Thymus (tissue), 11 donors: ENCODE data around the gene NLRP10. TPM values are rescaled to one million over a fixed set of nuclear protein-coding genes. Genes with fewer than 3 reads are reported as not detected.

Experiments used
- DNase-seq, 9 donors: peaks; one replicate each; pipeline ENCODE4 v3.0.0-alpha.2; 2013; ENCODE audit warnings: low spot score in 9 of 9, low read depth in 6 of 9, missing footprints in 1 of 9
- H3K27ac ChIP-seq, 2 donors: one replicate each; pipeline ENCODE4 v1.5.1; 2013; ENCODE audit warnings: control low read depth in 1 of 2, low read depth in 1 of 2, low read length in 1 of 2, mild to moderate bottlenecking in 1 of 2, moderate library complexity in 1 of 2
- H3K27me3 ChIP-seq, 2 donors: one replicate each; pipeline ENCODE4 v1.5.1; 2013; ENCODE audit warnings: low read length in 1 of 2; ENCODE audit not compliant: control insufficient read depth in 2 of 2, insufficient read depth in 1 of 2
- H3K36me3 ChIP-seq, 2 donors: one replicate each; pipeline ENCODE4 v1.5.1; 2013; ENCODE audit warnings: low read length in 1 of 2, mild to moderate bottlenecking in 1 of 2, moderate library complexity in 1 of 2; ENCODE audit not compliant: control insufficient read depth in 2 of 2, insufficient read depth in 2 of 2
- H3K4me1 ChIP-seq, 2 donors: one replicate each; pipeline ENCODE4 v1.5.1; 2013; ENCODE audit warnings: low read length in 2 of 2; ENCODE audit not compliant: control insufficient read depth in 2 of 2, insufficient read depth in 2 of 2
- H3K4me3 ChIP-seq, 2 donors: one replicate each; pipeline ENCODE4 v1.5.1; 2013; ENCODE audit warnings: low read length in 2 of 2, control low read depth in 1 of 2, mild to moderate bottlenecking in 1 of 2
- H3K9me3 ChIP-seq, 2 donors: one replicate each; pipeline ENCODE4 v1.5.1; 2013; ENCODE audit warnings: low read length in 1 of 2, mild to moderate bottlenecking in 1 of 2; ENCODE audit not compliant: control insufficient read depth in 2 of 2, insufficient read depth in 1 of 2
- WGBS: extraction: QIAGEN DNeasy Blood & Tissue Kit; methylation state at CpG from one replicate; pipeline ENCODE4 v1.1.7; 2013; 5-methylcytosine and 5-hydroxymethylcytosine counted together
- polyA plus RNA-seq: library from polyadenylated mRNA; stranded (reverse); fragments of 200-250 nt; gene quantifications from one replicate; pipeline ENCODE4 v1.2.3, GENCODE V29; 2013
- total RNA-seq: library from RNA; stranded (reverse); fragments of 120-200 nt; gene quantifications from one replicate; pipeline ENCODE4 v1.2.4, GENCODE V29; 2013
- donor health status: healthy.

Gene NLRP10
- total and polyA plus RNA-seq, 2 donors, result 0.21 TPM; not detected in 1

DNA sequence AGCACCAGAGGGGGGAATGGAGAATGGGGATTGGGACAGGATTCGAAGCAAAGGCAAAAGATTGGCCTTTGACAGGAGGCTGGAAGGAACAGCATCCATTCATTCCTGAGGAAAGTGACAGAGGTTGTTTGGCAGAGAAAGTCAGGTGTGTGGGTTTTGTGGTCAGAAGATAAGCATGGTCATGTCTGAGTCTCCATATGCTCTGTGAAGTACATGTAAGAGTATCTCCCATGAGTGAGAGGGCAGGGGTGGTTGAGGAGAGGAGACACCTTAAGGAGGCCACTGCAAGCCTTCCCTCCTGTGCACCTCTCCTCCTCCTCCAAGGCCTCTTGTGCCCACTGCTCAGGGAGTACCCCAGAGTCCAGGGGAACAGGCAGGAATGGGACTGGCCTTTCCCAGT, 1.9 kb upstream of the NLRP10 start:
- Histone ChIP-seq H3K27ac (no peak overlapping the region), H3K9me3 (no peaks in the 10 kb centered on the region), H3K4me3 (no peak overlapping the region), H3K36me3 (no peaks in the 10 kb centered on the region), H3K4me1 (no peaks in the 10 kb centered on the region), H3K27me3 (no peaks in the 10 kb centered on the region)
- no peak for DNase-seq
- WGBS, result 81% methylated on average over 1 of the region's 1 CpG

DNA sequence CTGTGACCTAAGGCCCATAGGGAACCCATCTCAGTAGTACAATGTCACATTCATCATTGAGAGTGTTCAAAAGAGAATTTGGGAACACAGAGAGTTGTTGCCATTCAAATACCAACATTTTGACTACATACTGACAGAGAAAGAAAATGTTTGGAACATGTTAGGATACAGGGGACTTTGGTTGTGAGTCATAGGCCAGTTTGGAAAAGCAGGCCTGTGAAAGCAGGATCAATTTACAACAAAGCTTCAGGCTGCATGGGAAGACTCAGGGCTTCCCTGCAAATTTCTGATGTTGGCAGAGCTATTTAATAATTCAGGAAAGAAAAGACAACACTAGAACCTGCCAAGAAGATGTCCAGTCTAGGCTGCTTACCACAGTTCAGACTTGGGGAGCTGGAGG, 374 bp downstream of the NLRP10 start:
- Histone ChIP-seq H3K9me3 (no peaks in the 10 kb centered on the region), H3K27me3 (no peaks in the 10 kb centered on the region), H3K4me1 (no peaks in the 10 kb centered on the region), H3K27ac (no peak overlapping the region), H3K4me3 (no peak overlapping the region), H3K36me3 (no peaks in the 10 kb centered on the region)
- DNase-seq, result no peak

DNA sequence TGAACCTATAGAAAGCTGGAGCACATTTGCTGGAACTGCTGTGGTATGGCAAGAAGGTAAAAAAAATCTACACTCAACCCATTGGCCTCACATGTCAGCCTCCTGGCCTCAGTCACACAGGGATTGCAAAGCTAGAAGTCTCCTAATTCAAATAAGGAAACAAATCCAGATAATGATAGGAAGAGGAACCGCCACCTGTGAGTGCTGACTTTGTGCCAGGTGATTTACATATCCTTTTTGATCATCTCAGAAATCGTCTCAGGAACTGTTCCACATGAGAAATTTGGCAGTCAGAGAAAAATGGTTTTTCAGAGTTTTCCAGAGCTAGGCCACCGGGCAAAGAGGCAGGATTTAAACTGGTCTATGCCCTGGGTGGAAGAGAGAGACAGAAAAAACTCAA, 986 bp downstream of the NLRP10 start:
- Histone ChIP-seq H3K4me3 (no peak overlapping the region), H3K27ac (no peak overlapping the region), H3K4me1 (no peaks in the 10 kb centered on the region), H3K9me3 (no peaks in the 10 kb centered on the region), H3K27me3 (no peaks in the 10 kb centered on the region), H3K36me3 (no peaks in the 10 kb centered on the region)
- WGBS, result 70% methylated on average over 3 of the region's 3 CpGs
- DNase-seq, result no peak

DNA sequence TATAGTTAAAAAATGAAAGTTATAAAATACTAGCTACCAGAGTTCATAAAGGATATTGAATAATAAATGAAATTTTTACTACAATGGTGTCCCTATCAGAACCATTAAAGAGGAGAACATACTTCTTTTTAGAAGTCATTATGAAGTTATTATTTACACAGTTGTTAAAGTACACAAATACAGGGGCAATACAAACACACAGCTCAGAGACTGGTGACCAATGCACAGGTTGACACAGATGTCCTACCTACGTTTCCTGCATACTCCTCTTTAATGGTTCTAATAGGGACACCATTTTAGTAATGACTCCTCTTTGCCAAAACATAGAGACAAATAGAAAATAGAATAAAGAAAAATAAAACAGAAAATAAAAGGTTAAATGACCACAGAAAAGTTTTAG, 10.1 kb downstream of the NLRP10 start:
- no peaks in the 10 kb centered on the region for H3K27me3 ChIP-seq
- no peaks in the 10 kb centered on the region for H3K36me3 ChIP-seq
- WGBS, result 89% methylated on average over 1 of the region's 1 CpG

DNA sequence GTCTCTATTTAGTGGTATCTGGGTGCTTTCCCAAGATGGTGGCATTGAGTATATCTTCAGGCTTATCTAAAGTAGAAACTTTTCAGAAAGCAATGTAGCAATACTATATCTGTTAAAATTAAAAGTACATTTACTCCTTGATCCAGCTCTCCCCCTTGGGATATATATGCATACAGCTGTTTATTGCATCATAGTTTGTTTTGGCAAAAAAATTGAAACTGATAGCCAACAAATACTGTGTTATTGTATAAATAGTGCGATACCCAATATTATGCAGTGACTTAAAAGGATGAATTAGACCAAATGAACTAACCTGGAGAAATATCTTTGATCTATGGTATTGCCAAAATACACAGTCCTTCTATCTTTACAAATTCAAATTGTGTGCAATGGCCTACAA, 15.3 kb downstream of the NLRP10 start:
- DNase-seq, result no peak
- H3K4me1 ChIP-seq, result no peaks in the 10 kb centered on the region
- no peaks in the 10 kb centered on the region for H3K36me3 ChIP-seq
- H3K4me3 ChIP-seq, result no peak overlapping the region
- WGBS, result 95% methylated on average over 1 of the region's 1 CpG
- no peaks in the 10 kb centered on the region for H3K27me3 ChIP-seq
- H3K27ac ChIP-seq, result no peak overlapping the region
- H3K9me3 ChIP-seq, result peaks cover 0 to 4% of the 10 kb centered on the region in 2 donors

More for the DNA sequence above, 10.1 kb downstream of the NLRP10 start:
- no peak overlapping the region for H3K4me3 ChIP-seq
- H3K4me1 ChIP-seq, result no peaks in the 10 kb centered on the region
- H3K27ac ChIP-seq, result no peak overlapping the region
- DNase-seq, result no peak
- no peaks in the 10 kb centered on the region for H3K9me3 ChIP-seq

DNA sequence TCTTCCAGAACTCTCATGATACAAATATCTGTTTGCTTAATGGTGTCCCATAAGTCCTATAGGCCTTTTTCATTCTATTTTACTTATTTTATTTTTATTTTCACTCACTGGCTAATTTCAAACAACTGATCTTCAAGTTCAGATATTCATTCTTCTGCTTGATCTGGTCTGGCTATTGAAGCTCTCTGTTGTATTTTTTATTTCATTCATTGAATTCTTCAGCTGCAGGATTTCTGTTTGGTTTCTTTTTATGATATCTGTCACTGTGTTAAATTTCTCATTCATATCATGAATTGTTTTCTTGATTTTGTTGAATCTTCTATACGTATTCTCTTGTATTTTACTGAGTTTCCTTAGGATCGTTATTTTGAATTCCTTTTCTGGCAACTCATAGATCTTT, 21.1 kb downstream of the NLRP10 start:
- no peak overlapping the region for H3K4me3 ChIP-seq

DNA sequence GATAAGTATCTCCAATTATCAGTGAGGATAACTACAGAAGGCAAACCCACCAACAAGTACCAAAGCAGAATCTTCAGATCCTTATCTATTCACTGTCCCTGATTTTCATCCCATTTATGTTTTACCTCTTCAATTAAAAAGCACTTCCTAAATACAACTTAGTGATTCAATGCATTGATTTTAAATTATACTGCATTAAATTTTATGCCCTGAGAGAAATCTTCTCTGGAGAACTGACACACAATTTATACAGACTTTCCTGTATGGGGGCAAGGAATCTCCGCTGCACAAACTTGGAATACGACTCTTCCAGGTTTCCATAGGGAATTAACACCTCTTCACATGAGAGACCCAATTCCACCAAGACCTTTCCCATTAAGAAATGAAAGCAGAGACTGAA, 23.6 kb downstream of the NLRP10 start, which contains the start of gene OR10A3:
TSS of gene OR10A3 (minus strand) at position 101 of the 400 bp plus-strand sequence. CDS start 2,188 bp downstream, outside the sequence.
- DNase-seq, result no peak
- Histone ChIP-seq H3K9me3 (peaks cover 0 to 8% of the 10 kb centered on the region in 2 donors), H3K4me1 (no peaks in the 10 kb centered on the region), H3K36me3 (no peaks in the 10 kb centered on the region), H3K4me3 (no peak within 1 kb of the TSS), H3K27me3 (no peaks in the 10 kb centered on the region), H3K27ac (no peak within 1 kb of the TSS)
- WGBS, result 95% methylated on average over 2 of the region's 2 CpGs

More for the DNA sequence above, 21.1 kb downstream of the NLRP10 start:
- Histone ChIP-seq H3K27me3 (no peaks in the 10 kb centered on the region), H3K9me3 (peaks cover 0 to 8% of the 10 kb centered on the region in 2 donors), H3K4me1 (no peaks in the 10 kb centered on the region), H3K27ac (no peak overlapping the region), H3K36me3 (no peaks in the 10 kb centered on the region)
- no peak for DNase-seq
- 94% methylated on average over 2 of the region's 2 CpGs for WGBS

DNA sequence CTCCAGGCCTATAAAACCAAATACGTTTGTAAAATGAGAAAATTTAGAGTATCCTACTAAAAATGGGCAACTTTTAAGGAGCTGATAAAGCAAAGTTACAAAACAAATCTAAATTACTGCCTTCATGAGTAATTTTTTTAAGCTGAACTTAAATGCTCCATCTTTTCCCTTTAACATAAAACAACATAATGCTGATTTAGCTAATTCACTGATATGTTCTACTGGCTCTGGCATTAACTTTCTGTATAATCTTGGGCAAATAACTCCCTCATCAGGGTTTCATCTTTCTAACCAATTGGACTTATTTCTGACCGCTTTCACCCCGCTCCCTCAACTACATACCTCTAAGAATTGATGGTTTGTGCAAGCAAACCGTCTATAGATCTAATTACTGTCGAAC, 24.1 kb downstream of the NLRP10 start:
- Histone ChIP-seq H3K36me3 (no peaks in the 10 kb centered on the region), H3K9me3 (peaks cover 0 to 8% of the 10 kb centered on the region in 2 donors), H3K27me3 (no peaks in the 10 kb centered on the region), H3K4me3 (no peak overlapping the region), H3K27ac (no peak overlapping the region), H3K4me1 (no peaks in the 10 kb centered on the region)
- DNase-seq, result no peak
- WGBS, result 79% methylated on average over 5 of the region's 5 CpGs

DNA sequence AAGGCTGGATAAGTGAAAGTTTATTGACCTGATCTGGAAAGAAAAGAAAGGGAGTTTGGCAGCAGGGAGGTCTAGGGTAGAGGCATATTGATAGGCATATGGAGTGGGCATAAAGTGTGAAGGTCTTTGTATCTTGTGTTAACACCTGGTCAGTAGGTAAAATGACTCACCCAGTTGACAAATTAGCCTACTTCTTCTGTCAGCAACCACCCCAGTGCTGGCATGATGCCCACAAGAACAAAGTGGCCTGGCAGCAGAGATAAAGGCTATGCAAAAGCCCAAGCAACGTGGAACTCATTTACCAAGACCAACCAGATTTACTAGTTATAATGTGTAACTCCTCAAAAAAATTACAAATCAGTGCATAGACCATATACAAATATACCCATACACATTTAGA, 28.6 kb downstream of the NLRP10 start:
- Histone ChIP-seq H3K4me3 (no peak overlapping the region), H3K9me3 (no peaks in the 10 kb centered on the region), H3K36me3 (no peaks in the 10 kb centered on the region), H3K27me3 (no peaks in the 10 kb centered on the region), H3K4me1 (no peaks in the 10 kb centered on the region), H3K27ac (no peak overlapping the region)
- DNase-seq, result no peak
- 10% methylated on average over 1 of the region's 1 CpG for WGBS

DNA sequence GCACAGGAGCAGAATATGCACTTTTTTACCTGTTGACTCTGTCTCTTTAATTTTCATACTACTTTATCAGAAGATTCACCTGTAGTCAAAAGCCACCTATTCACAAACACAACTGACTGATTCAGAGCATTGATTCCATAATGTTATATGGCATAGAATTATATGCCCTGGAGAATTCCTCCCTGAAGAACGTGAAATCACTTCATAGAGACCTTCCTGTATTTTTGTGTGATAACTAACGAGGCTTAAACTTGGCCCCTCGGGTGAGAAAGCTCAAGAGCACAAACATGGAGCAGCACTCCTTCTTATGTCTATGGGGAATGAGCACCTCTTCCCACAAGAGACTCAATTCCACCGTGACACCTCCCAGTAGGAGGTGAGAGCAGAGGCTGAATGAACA, 34.1 kb downstream of the NLRP10 start, which contains the start of gene OR10A6:
TSS of gene OR10A6 (minus strand) at position 101 of the 400 bp plus-strand sequence. CDS start 2,606 bp downstream, outside the sequence.
- H3K4me1 ChIP-seq, result no peaks in the 10 kb centered on the region
- no peaks in the 10 kb centered on the region for H3K9me3 ChIP-seq
- H3K36me3 ChIP-seq, result no peaks in the 10 kb centered on the region
- H3K27ac ChIP-seq, result no peak within 1 kb of the TSS
- 87% methylated on average over 4 of the region's 4 CpGs for WGBS
- no peak for DNase-seq
- H3K27me3 ChIP-seq, result no peaks in the 10 kb centered on the region
- H3K4me3 ChIP-seq, result no peak within 1 kb of the TSS
